Naive B cell (primary cell): ENCODE results near the gene TEAD1. TPM values are rescaled to one million over a fixed set of nuclear protein-coding genes. Genes with fewer than 3 reads are reported as not detected.

Experiments used
- ATAC-seq, 2 donors: fragments of 150-1000 bp; cut with Tn5 transposase; 2 replicates each; pipeline ENCODE4 v1.10.0; 2021; ENCODE audit warnings: low read depth in 2 of 2, mild to moderate bottlenecking in 2 of 2, moderate library complexity in 2 of 2
- DNase-seq: peaks from one replicate; pipeline ENCODE4 v3.0.0; 2022
- H3K27ac Mint-ChIP-seq, 6 donors: one replicate each; pipeline ENCODE4 v1.8.0; 2020 to 2022; ENCODE audit warnings: mild to moderate bottlenecking in 6 of 6, mixed read lengths in 6 of 6, moderate library complexity in 5 of 6, inconsistent platforms in 2 of 6
- H3K27me3 Mint-ChIP-seq, 3 donors: one replicate each; pipeline ENCODE4 v1.8.0; 2021 to 2022; ENCODE audit warnings: mixed read lengths in 3 of 3, mild to moderate bottlenecking in 1 of 3
- H3K36me3 Mint-ChIP-seq, 2 donors: one replicate each; pipeline ENCODE4 v1.8.0; 2020 to 2022; ENCODE audit warnings: mixed read lengths in 2 of 2, inconsistent platforms in 1 of 2, mild to moderate bottlenecking in 1 of 2
- H3K4me1 Mint-ChIP-seq, 3 donors: one replicate each; pipeline ENCODE4 v1.8.0; 2020 to 2022; ENCODE audit warnings: mixed read lengths in 3 of 3, inconsistent platforms in 1 of 3, mild to moderate bottlenecking in 1 of 3, moderate library complexity in 1 of 3
- H3K4me3 Mint-ChIP-seq, 8 donors: one replicate each; pipeline ENCODE4 v1.8.0; 2020 to 2022; ENCODE audit warnings: mild to moderate bottlenecking in 8 of 8, mixed read lengths in 8 of 8, moderate library complexity in 8 of 8, inconsistent platforms in 2 of 8
- H3K9me3 Mint-ChIP-seq, 7 donors: one replicate each; pipeline ENCODE4 v1.8.0; 2020 to 2022; ENCODE audit warnings: mixed read lengths in 7 of 7, mild to moderate bottlenecking in 5 of 7, inconsistent platforms in 2 of 7, moderate library complexity in 1 of 7
- polyA plus RNA-seq, 6 donors: library from polyadenylated mRNA; unstranded; fragments of 300-500 nt; fragmentation: Illumina TruSeq; gene quantifications; one replicate each; pipeline ENCODE4 v1.2.3, GENCODE V29; 2021; ENCODE audit warnings: low read depth in 6 of 6

Gene TEAD1
- polyA plus RNA-seq, 6 donors from 2014 or later = not detected

- Mint-ChIP-seq H3K9me3 (peaks cover 0 to 3% (median 0%) of the 10 kb centered on the region in 7 donors), H3K27ac (no peak overlapping the region), H3K4me1 (no peaks in the 10 kb centered on the region), H3K27me3 (peaks cover 0 to 12% (median 7%) of the 10 kb centered on the region in 3 donors), H3K36me3 (no peaks in the 10 kb centered on the region), H3K4me3 (no peak overlapping the region)
- DNase-seq (no peak), ATAC-seq (no peak)
Measured at GRCh38 chr11:12762278-12762677, 88.1 kb downstream of the TEAD1 start.

- Mint-ChIP-seq H3K4me1 (no peaks in the 10 kb centered on the region), H3K4me3 (no peak overlapping the region), H3K9me3 (peaks cover 0 to 3% (median 0%) of the 10 kb centered on the region in 7 donors), H3K36me3 (no peaks in the 10 kb centered on the region), H3K27ac (no peak overlapping the region), H3K27me3 (peaks cover 0 to 17% (median 12%) of the 10 kb centered on the region in 3 donors)
- ATAC-seq (no peak), DNase-seq (no peak)
Measured at GRCh38 chr11:12762696-12763324, 88.6 kb downstream of the TEAD1 start.

DNA sequence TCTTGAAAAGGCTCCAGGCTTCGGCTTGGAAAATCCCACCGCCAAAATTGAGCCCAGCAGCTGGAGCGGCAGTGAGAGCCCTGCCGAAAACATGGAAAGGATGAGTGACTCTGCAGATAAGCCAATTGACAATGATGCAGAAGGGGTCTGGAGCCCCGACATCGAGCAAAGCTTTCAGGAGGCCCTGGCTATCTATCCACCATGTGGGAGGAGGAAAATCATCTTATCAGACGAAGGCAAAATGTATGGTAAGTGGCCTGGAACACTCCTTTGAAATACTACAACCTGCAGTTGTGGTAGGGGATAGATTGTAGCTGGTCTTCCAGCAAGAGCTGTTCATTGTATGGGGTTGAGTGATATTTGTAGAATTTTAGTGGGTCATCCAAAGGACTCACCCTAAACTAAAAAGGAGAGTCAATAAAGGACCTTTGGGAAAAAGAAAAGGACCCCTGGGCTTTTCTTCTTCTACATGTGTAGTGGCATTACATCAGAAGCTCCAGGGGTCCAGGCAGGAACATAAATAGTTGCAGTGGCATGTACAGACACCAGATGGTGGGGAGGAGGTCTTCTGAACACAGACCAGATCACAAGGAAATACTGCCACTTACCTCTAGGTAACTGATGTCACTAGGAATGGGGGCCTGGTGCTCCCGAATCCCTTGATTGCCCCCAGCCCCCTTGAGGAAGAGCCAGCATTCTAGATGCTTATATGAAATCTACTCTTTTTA, 90.1 kb downstream of the TEAD1 start:
- Mint-ChIP-seq H3K9me3 (peaks cover 0 to 3% (median 0%) of the 10 kb centered on the region in 7 donors), H3K4me1 (no peaks in the 10 kb centered on the region), H3K27ac (no peak overlapping the region), H3K36me3 (no peaks in the 10 kb centered on the region), H3K27me3 (peaks cover 0 to 17% (median 12%) of the 10 kb centered on the region in 3 donors), H3K4me3 (no peak overlapping the region)
- ATAC-seq = no peak
- DNase-seq = no peak

- Mint-ChIP-seq H3K36me3 (no peaks in the 10 kb centered on the region), H3K27me3 (peaks cover 0 to 12% (median 11%) of the 10 kb centered on the region in 3 donors), H3K9me3 (peaks cover 0 to 3% (median 0%) of the 10 kb centered on the region in 7 donors), H3K4me3 (no peak overlapping the region), H3K4me1 (no peaks in the 10 kb centered on the region), H3K27ac (no peak overlapping the region)
- ATAC-seq (no peak), DNase-seq (no peak)
Measured at GRCh38 chr11:12765428-12765827, 91.2 kb downstream of the TEAD1 start.

DNA sequence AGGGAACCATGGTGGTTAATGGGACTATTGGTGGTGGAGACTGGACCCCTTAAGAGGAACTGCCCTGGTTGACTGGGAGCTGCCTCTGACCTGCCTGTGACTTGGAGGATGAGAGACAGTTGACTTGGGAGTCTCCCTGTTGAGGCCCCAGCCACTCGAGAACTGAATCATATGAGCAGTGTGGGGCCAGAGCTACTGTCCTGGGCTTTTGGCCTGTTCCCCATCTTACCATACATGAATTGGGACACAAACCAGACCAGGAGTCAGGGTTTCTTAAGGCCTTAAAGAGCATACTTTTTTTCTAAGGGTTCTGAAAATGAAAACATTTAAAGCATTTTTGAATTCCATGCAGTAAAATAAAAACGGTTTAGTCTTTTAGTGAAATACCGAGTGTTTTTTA, 92.8 kb downstream of the TEAD1 start:
- Mint-ChIP-seq H3K27me3 (peaks cover 0 to 12% (median 5%) of the 10 kb centered on the region in 3 donors), H3K4me3 (no peak overlapping the region), H3K9me3 (no peaks in the 10 kb centered on the region), H3K4me1 (no peaks in the 10 kb centered on the region), H3K36me3 (no peaks in the 10 kb centered on the region), H3K27ac (no peak overlapping the region)
- DNase-seq (no peak), ATAC-seq (no peak)

GRCh38 chr11:12767577-12767976, 93.4 kb downstream of the TEAD1 start:
- DNase-seq (no peak), ATAC-seq (no peak)
- Mint-ChIP-seq H3K27me3 (peaks cover 0 to 12% (median 5%) of the 10 kb centered on the region in 3 donors), H3K4me1 (no peaks in the 10 kb centered on the region), H3K4me3 (no peak overlapping the region), H3K9me3 (no peaks in the 10 kb centered on the region), H3K36me3 (no peaks in the 10 kb centered on the region), H3K27ac (no peak overlapping the region)

DNA sequence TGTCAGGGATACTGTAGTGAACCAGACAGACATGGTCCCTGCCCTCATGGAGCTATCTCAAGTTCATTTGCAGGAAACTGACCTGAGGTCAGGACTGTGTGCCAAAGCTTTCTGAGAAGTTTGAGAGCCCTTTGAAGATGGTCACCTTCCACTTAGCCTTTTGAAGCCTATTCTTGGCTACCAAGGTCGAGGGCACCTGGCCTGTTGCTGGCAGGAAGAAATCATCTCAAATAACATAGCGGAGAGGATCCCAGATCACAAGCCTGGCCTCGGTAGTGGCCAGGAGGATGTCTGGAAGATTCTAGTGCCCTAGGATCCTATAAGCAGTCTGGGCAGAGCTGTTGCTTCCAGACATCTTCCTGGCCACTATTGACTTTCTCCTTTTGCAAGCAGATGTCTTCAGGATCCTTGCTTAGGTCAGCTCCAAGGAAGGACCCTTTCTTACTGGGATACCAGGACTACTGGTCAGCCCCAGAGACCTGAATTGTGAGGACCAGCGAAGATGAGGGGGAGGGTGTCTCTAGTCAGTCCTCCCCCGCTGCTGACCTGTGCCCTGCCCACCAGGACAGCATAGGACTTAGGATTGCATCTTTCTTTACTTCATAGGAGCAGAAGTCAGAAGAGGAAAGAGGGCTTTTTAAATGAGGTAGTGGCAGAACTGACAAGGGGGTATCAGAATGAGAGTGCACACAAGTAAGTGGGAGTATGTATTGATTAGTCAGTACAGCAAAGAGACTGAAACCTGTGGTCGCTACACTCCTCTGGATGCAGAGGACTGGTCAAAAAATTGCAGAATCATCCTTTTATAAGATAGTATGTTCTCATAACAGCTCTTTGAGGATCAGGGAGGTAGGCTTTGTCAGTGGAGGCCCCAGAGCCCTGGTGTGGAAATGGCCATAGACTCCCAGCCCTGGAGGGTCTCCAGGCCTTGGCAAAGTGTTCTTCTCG, 94.8 kb downstream of the TEAD1 start:
- peaks cover 0 to 3% (median 0%) of the 10 kb centered on the region in 7 donors for H3K9me3 Mint-ChIP-seq
- no peak for ATAC-seq
- no peaks in the 10 kb centered on the region for H3K4me1 Mint-ChIP-seq
- peaks cover 0 to 13% (median 5%) of the 10 kb centered on the region in 3 donors for H3K27me3 Mint-ChIP-seq
- H3K36me3 Mint-ChIP-seq = no peaks in the 10 kb centered on the region
- peak overlapping the region in 1 of 6 donors; percentile 55 for H3K27ac Mint-ChIP-seq
- H3K4me3 Mint-ChIP-seq = no peak overlapping the region
- no peak for DNase-seq

- H3K4me3 Mint-ChIP-seq = no peak overlapping the region
Measured at GRCh38 chr11:12769834-12770345, 95.7 kb downstream of the TEAD1 start.

DNA sequence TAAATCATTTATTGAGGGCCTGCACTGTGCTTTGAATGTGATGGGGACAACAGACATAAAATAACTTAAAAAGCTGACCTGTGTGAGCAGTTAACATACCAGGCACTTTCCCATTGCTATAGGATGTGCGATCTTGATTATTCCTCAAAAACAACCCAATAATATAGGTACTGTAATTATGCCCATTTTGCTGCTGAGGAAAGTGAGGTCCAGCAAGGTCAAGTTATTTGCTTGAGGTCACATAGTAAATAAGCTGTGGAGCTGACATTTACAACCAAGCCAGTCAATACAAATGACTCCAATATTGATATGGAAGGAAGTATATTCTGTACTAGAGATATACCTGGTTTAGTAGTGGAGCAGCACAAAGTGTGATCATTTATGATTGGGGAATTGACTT, 96.2 kb downstream of the TEAD1 start:
- H3K27me3 Mint-ChIP-seq = peaks cover 0 to 12% (median 5%) of the 10 kb centered on the region in 3 donors
- ATAC-seq = no peak
- H3K9me3 Mint-ChIP-seq = peaks cover 0 to 5% (median 0%) of the 10 kb centered on the region in 7 donors
- H3K4me1 Mint-ChIP-seq = no peaks in the 10 kb centered on the region
- no peaks in the 10 kb centered on the region for H3K36me3 Mint-ChIP-seq
- no peak for DNase-seq
- H3K4me3 Mint-ChIP-seq = no peak overlapping the region
- H3K27ac Mint-ChIP-seq = no peak overlapping the region

More at GRCh38 chr11:12769834-12770345, 95.7 kb downstream of the TEAD1 start:
- ATAC-seq (no peak), DNase-seq (no peak)
- Mint-ChIP-seq H3K27me3 (peaks cover 0 to 11% (median 5%) of the 10 kb centered on the region in 3 donors), H3K4me1 (no peaks in the 10 kb centered on the region), H3K27ac (no peak overlapping the region), H3K9me3 (peaks cover 0 to 5% (median 0%) of the 10 kb centered on the region in 7 donors), H3K36me3 (no peaks in the 10 kb centered on the region)

DNA sequence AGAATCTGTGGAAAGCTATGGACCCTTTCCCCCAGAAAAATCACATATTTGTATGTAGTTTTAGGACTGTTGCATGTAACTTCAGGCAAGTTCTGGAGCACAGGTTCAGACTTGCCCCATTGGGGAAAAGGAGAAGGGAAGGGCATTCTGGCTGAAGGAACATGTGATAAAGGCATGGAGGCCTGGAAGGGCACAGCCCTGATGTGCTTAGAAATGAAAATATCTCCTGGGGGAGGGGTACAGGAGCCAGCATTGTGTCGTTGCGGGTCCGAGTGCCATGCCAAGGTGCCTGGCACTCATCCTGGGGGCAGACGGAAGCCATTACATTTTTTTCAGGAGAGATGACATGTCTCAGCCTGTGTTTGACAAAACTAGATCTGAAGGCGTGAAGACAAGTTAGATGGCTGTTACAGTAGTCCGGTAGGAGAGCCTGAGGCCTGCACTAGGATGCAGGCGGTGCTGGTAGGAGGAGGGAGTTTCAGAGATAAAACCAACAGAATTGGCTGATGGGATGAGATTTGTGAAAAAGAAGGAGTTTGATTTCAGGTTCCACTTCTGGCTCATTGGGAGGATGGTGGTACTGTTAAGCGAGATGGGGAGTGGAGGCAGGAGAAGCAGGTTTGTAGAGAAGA, 96.9 kb downstream of the TEAD1 start:
- DNase-seq = no peak
- Mint-ChIP-seq H3K27me3 (peaks cover 0 to 18% (median 5%) of the 10 kb centered on the region in 3 donors), H3K27ac (no peak overlapping the region), H3K9me3 (peaks cover 0 to 5% (median 0%) of the 10 kb centered on the region in 7 donors), H3K4me1 (no peaks in the 10 kb centered on the region), H3K36me3 (no peaks in the 10 kb centered on the region), H3K4me3 (no peak overlapping the region)
- ATAC-seq = no peak

DNA sequence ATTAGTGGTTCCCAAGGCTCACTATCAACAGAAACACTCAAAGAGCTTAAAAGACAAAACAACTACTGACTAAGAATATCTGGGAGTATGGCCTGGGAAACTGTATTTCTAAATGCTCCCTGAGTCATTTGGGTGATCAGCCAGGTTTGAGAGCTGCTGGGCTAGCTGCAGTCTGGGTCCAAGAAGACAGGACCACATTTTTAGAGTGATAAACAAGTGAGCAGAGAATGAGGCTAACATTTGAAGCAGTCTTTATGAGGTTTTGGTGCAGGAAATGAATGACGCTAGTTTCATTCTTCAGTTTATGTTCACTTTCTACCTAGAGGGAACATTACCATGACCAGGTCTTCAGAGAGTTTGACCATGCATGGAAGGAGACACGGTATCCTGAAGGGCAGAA, 97.7 kb downstream of the TEAD1 start:
- peaks cover 0 to 18% (median 5%) of the 10 kb centered on the region in 3 donors for H3K27me3 Mint-ChIP-seq
- H3K9me3 Mint-ChIP-seq = peaks cover 0 to 5% (median 0%) of the 10 kb centered on the region in 7 donors
- H3K36me3 Mint-ChIP-seq = no peaks in the 10 kb centered on the region
- H3K27ac Mint-ChIP-seq = no peak overlapping the region
- no peaks in the 10 kb centered on the region for H3K4me1 Mint-ChIP-seq
- H3K4me3 Mint-ChIP-seq = no peak overlapping the region
- ATAC-seq (no peak), DNase-seq (no peak)

GRCh38 chr11:12772324-12772723, 98.1 kb downstream of the TEAD1 start:
- Mint-ChIP-seq H3K4me3 (no peak overlapping the region), H3K36me3 (no peaks in the 10 kb centered on the region)
- no peak for ATAC-seq

DNA sequence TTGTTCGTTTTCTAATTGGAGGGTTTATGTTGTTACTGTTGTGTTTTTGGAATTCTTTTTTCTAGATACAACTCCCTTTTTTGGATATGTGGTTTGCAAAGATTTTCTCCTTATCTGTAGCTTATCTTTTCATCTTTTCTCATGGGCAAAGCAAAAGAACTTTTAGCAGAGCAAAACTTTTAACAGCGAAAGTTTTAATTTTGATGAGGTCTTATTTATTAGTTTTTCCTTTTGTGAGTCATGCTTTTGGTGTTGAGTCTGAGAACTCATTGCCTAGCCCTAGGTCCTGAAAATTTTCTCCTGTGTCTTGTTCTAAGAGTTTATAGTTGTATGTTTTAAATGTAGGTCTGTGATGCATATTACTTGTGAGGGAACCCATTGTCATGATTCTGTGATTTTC, 99.4 kb downstream of the TEAD1 start:
- ATAC-seq = no peak
- no peaks in the 10 kb centered on the region for H3K36me3 Mint-ChIP-seq
- H3K27ac Mint-ChIP-seq = no peak overlapping the region

More at GRCh38 chr11:12772324-12772723, 98.1 kb downstream of the TEAD1 start:
- Mint-ChIP-seq H3K4me1 (no peaks in the 10 kb centered on the region), H3K27me3 (peaks cover 0 to 17% (median 4%) of the 10 kb centered on the region in 3 donors), H3K9me3 (peaks cover 0 to 5% (median 0%) of the 10 kb centered on the region in 7 donors), H3K27ac (no peak overlapping the region)
- no peak for DNase-seq

More for the DNA sequence above, 99.4 kb downstream of the TEAD1 start:
- no peaks in the 10 kb centered on the region for H3K4me1 Mint-ChIP-seq
- H3K27me3 Mint-ChIP-seq = peaks cover 0 to 13% (median 0%) of the 10 kb centered on the region in 3 donors
- H3K4me3 Mint-ChIP-seq = no peak overlapping the region
- peaks cover 0 to 5% (median 0%) of the 10 kb centered on the region in 7 donors for H3K9me3 Mint-ChIP-seq
- no peak for DNase-seq
